Measurements from ENCODE around the gene TPSG1.

The TPSG1 gene

GRCh38 chr16:1224558-1224957 is 510 bp downstream of the TPSG1 start:
- Histone ChIP-seq H3F3A (ENCODE audit: insufficient read depth, low read length) (no peaks in the 10 kb centered on the region), H3K4me3 (ENCODE audit: low read length) (no peak overlapping the region), H3K79me2 (ENCODE audit: low read length) (no peaks in the 10 kb centered on the region), H3K27ac (ENCODE audit: low read length) (no peak overlapping the region), H3K9me2 (replicated peaks; ENCODE audit: insufficient read depth, low read length) (no peaks in the 10 kb centered on the region), H2AFZ (ENCODE audit: low read length) (no peak overlapping the region), H3K27me3 (replicated peaks; ENCODE audit: insufficient read depth, low read length) (peaks cover 69% of the 10 kb centered on the region), H3K4me1 (ENCODE audit: low read length) (no peaks in the 10 kb centered on the region), H3K9ac (ENCODE audit: low read length) (no peak overlapping the region), H3K9me3 (replicated peaks; ENCODE audit: insufficient read depth, low read length) (no peaks in the 10 kb centered on the region), H4K20me1 (ENCODE audit: insufficient read depth, low read length) (no peaks in the 10 kb centered on the region), H3K36me3 (replicated peaks; ENCODE audit: insufficient read depth, low read length) (no peaks in the 10 kb centered on the region), H3K4me2 (ENCODE audit: low read depth, low read length) (no peak overlapping the region)
- TF ChIP-seq CTCF (IDR thresholded peaks at IDR 0.05; ENCODE audit: low read length) (no peak), EZH2phosphoT487 (IDR thresholded peaks at IDR 0.05; ENCODE audit: low read length) (no peak), EZH2 (optimal IDR thresholded peaks at IDR 0.05; ENCODE audit: low read depth, low read length) (no peak)
- no peak for DNase-seq

GRCh38 chr16:1223355-1224214 is 1.5 kb downstream of the TPSG1 start:
- no peak overlapping the region for H3K27ac ChIP-seq (ENCODE audit: low read length)
- H3K4me3 ChIP-seq (ENCODE audit: low read length) = no peak overlapping the region
- no peaks in the 10 kb centered on the region for H4K20me1 ChIP-seq (ENCODE audit: insufficient read depth, low read length)
- DNase-seq = no peak
- H3K9me2 ChIP-seq (replicated peaks; ENCODE audit: insufficient read depth, low read length) = no peaks in the 10 kb centered on the region
- no peaks in the 10 kb centered on the region for H3K4me1 ChIP-seq (ENCODE audit: low read length)
- peaks cover 79% of the 10 kb centered on the region for H3K27me3 ChIP-seq (replicated peaks; ENCODE audit: insufficient read depth, low read length)
- no peak overlapping the region for H3K4me2 ChIP-seq (ENCODE audit: low read depth, low read length)
- no peaks in the 10 kb centered on the region for H3K79me2 ChIP-seq (ENCODE audit: low read length)
- no peaks in the 10 kb centered on the region for H3K36me3 ChIP-seq (replicated peaks; ENCODE audit: insufficient read depth, low read length)
- H3F3A ChIP-seq (ENCODE audit: insufficient read depth, low read length) = no peaks in the 10 kb centered on the region
- H3K9ac ChIP-seq (ENCODE audit: low read length) = no peak overlapping the region
- TF ChIP-seq EZH2 (optimal IDR thresholded peaks at IDR 0.05; ENCODE audit: low read depth, low read length) (no peak), EZH2phosphoT487 (IDR thresholded peaks at IDR 0.05; ENCODE audit: low read length) (no peak), CTCF (IDR thresholded peaks at IDR 0.05; ENCODE audit: low read length) (no peak)
- H2AFZ ChIP-seq (ENCODE audit: low read length) = no peak overlapping the region
- no peaks in the 10 kb centered on the region for H3K9me3 ChIP-seq (replicated peaks; ENCODE audit: insufficient read depth, low read length)

GRCh38 chr16:1222553-1223354 is 2.3 kb downstream of the TPSG1 start:
- no peaks in the 10 kb centered on the region for H3K4me1 ChIP-seq (ENCODE audit: low read length)
- H3K27ac ChIP-seq (ENCODE audit: low read length) = no peak overlapping the region
- H3K4me2 ChIP-seq (ENCODE audit: low read depth, low read length) = no peak overlapping the region
- no peak for DNase-seq
- H3K9ac ChIP-seq (ENCODE audit: low read length) = no peak overlapping the region
- no peak for TF ChIP-seq EZH2phosphoT487 (IDR thresholded peaks at IDR 0.05; ENCODE audit: low read length)
- TF ChIP-seq CTCF (IDR thresholded peaks at IDR 0.05; ENCODE audit: low read length) = no peak
- peak; percentile 59 for TF ChIP-seq EZH2 (optimal IDR thresholded peaks at IDR 0.05; ENCODE audit: low read depth, low read length)
- no peaks in the 10 kb centered on the region for H3K79me2 ChIP-seq (ENCODE audit: low read length)
- H2AFZ ChIP-seq (ENCODE audit: low read length) = no peak overlapping the region
- no peaks in the 10 kb centered on the region for H3K36me3 ChIP-seq (replicated peaks; ENCODE audit: insufficient read depth, low read length)
- H4K20me1 ChIP-seq (ENCODE audit: insufficient read depth, low read length) = no peaks in the 10 kb centered on the region
- no peaks in the 10 kb centered on the region for H3F3A ChIP-seq (ENCODE audit: insufficient read depth, low read length)
- peaks cover 87% of the 10 kb centered on the region for H3K27me3 ChIP-seq (replicated peaks; ENCODE audit: insufficient read depth, low read length)
- no peak overlapping the region for H3K4me3 ChIP-seq (ENCODE audit: low read length)
- H3K9me2 ChIP-seq (replicated peaks; ENCODE audit: insufficient read depth, low read length) = no peaks in the 10 kb centered on the region
- H3K9me3 ChIP-seq (replicated peaks; ENCODE audit: insufficient read depth, low read length) = no peaks in the 10 kb centered on the region
